SK-N-SH (cell line): Measurements from ENCODE around the gene RAB4A. TPM values are rescaled to one million over a fixed set of nuclear protein-coding genes. Genes with fewer than 3 reads are reported as not detected.

Source experiments
- CTCF ChIA-PET: fragments of 300-600, 350-600 bp; formaldehyde crosslinking; extraction: SDS; loops from one replicate; lab custom pipeline; 2021; lab: Yijun Ruan, JAX
- POLR2A ChIA-PET: fragments of 350-600 bp; sonication (Branson Sonifier 250); formaldehyde crosslinking; extraction: SDS; loops from one replicate; lab custom pipeline; 2020; ENCODE audit warnings: antibody characterized with exemption, inconsistent platforms; lab: Yijun Ruan, JAX
- DNase-seq: peaks from one replicate; pipeline ENCODE4 v3.0.0; 2012
- H2AFZ ChIP-seq: fragments of 200-600 bp; sonication (generic); 2 replicates; pipeline ENCODE4 v1.8.1; 2016; ENCODE audit warnings: antibody characterized with exemption, mild to moderate bottlenecking, low read depth
- H3F3A ChIP-seq: fragments of 200-600 bp; sonication (generic); replicated peaks from 2 replicates; pipeline ENCODE3; 2016; ENCODE audit warnings: antibody characterized with exemption, mild to moderate bottlenecking; ENCODE audit not compliant: insufficient read depth
- H3K27ac ChIP-seq, 2 experiments: fragments of 200-500 bp in 1 of 2; fragments of 200-600 bp in 1 of 2; sonication (Bioruptor generic) in 1 of 2; sonication (generic), shearing (Covaris generic) in 1 of 2; 2 replicates each; pipeline versions ENCODE4 v1.5.1 to v1.6.1; 2014 to 2016; ENCODE audit warnings: low read depth in 2 of 2, inconsistent platforms in 1 of 2, low read length in 1 of 2, mild to moderate bottlenecking in 1 of 2, mixed read lengths in 1 of 2
- H3K27me3 ChIP-seq: fragments of 200-600 bp; sonication (generic), shearing (Covaris generic); 2 replicates; pipeline ENCODE4 v1.6.1; 2016; ENCODE audit warnings: mixed run types; ENCODE audit not compliant: insufficient read depth
- H3K36me3 ChIP-seq, 2 experiments: fragments of 200-500 bp in 1 of 2; fragments of 200-600 bp in 1 of 2; sonication (Bioruptor generic) in 1 of 2; sonication (generic) in 1 of 2; replicated peaks in 1 of 2; 2 replicates each; pipeline versions ENCODE3 to v1.5.1; 2014 to 2016; ENCODE audit warnings: low read length in 1 of 2, mild to moderate bottlenecking in 1 of 2; ENCODE audit not compliant: insufficient read depth in 2 of 2, control insufficient read depth in 1 of 2
- H3K4me1 ChIP-seq, 2 experiments: fragments of 200-500 bp in 1 of 2; fragments of 200-600 bp in 1 of 2; sonication (Bioruptor generic) in 1 of 2; sonication (generic), shearing (Covaris generic) in 1 of 2; 2 replicates each; pipeline versions ENCODE4 v1.5.1 to v1.6.1; 2014 to 2016; ENCODE audit warnings: low read depth in 1 of 2, low read length in 1 of 2, mixed run types in 1 of 2; ENCODE audit not compliant: insufficient read depth in 2 of 2, control insufficient read depth in 1 of 2
- H3K4me2 ChIP-seq: fragments of 200-600 bp; sonication (generic), shearing (Covaris generic); 2 replicates; pipeline ENCODE4 v1.6.1; 2017; ENCODE audit warnings: mixed run types
- H3K4me3 ChIP-seq, 2 experiments: fragments of 200-500 bp in 1 of 2; fragments of 200-600 bp in 1 of 2; sonication (Bioruptor generic) in 1 of 2; sonication (generic), shearing (Covaris generic) in 1 of 2; 2 replicates each; pipeline versions ENCODE4 v1.5.1 to v1.8.1; 2014 to 2016; ENCODE audit warnings: low read depth in 2 of 2, inconsistent platforms in 1 of 2, low read length in 1 of 2, mild to moderate bottlenecking in 1 of 2, mixed read lengths in 1 of 2, moderate library complexity in 1 of 2
- H3K79me2 ChIP-seq: fragments of 200-600 bp; sonication (generic); 2 replicates; pipeline ENCODE4 v1.8.1; 2017; ENCODE audit warnings: mild to moderate bottlenecking; ENCODE audit not compliant: insufficient read depth
- H3K9ac ChIP-seq: fragments of 200-600 bp; sonication (generic); 2 replicates; pipeline ENCODE4 v1.6.1; 2017; ENCODE audit warnings: mixed run types
- H3K9me2 ChIP-seq: fragments of 200-600 bp; sonication (generic); 2 replicates; pipeline ENCODE4 v1.6.1; 2017; ENCODE audit warnings: mixed run types
- H3K9me3 ChIP-seq: fragments of 200-600 bp; sonication (generic); 2 replicates; pipeline ENCODE4 v1.6.1; 2017; ENCODE audit warnings: mixed run types, mild to moderate bottlenecking, moderate library complexity
- H4K20me1 ChIP-seq: fragments of 200-600 bp; sonication (generic); 2 replicates; pipeline ENCODE4 v1.6.1; 2017; ENCODE audit warnings: mild to moderate bottlenecking, mixed run types; ENCODE audit not compliant: insufficient read depth
- CTCF ChIP-seq: fragments of 200-600 bp; sonication (generic); IDR thresholded peaks from 2 replicates; pipeline ENCODE4 v1.6.1; 2017; ENCODE audit warnings: antibody characterized with exemption, mild to moderate bottlenecking, moderate library complexity
- ELF1 ChIP-seq: IDR thresholded peaks from 2 replicates; pipeline ENCODE4 v1.4.0; 2012
- EP300 ChIP-seq, 2 experiments: IDR thresholded peaks; 2 replicates each; pipeline versions ENCODE4 v1.4.0 to v1.6.1; 2012; ENCODE audit warnings: borderline replicate concordance in 1 of 2, low read depth in 1 of 2, low read length in 1 of 2
- EZH2phosphoT487 ChIP-seq: fragments of 200-600 bp; sonication (generic); IDR thresholded peaks from 2 replicates; pipeline ENCODE4 v1.6.1; 2017; ENCODE audit warnings: low read depth, mixed run types, mild to moderate bottlenecking, antibody characterized with exemption, moderate library complexity, borderline replicate concordance
- FOSL2 ChIP-seq: IDR thresholded peaks from 2 replicates; pipeline ENCODE4 v1.4.0; 2012; ENCODE audit warnings: low read depth, mild to moderate bottlenecking, moderate library complexity, borderline replicate concordance
- FOXJ3 ChIP-seq: sonication (generic); formaldehyde crosslinking; IDR thresholded peaks from 2 replicates; pipeline ENCODE4 v1.5.1; 2020; ENCODE audit warnings: mild to moderate bottlenecking, missing genetic modification reagents
- FOXM1 ChIP-seq: IDR thresholded peaks from 2 replicates; pipeline ENCODE4 v1.4.0; 2012; ENCODE audit warnings: low read depth, mild to moderate bottlenecking
- GATA2 ChIP-seq: sonication (generic); formaldehyde crosslinking; IDR thresholded peaks from 2 replicates; pipeline ENCODE4 v1.5.0; 2020; ENCODE audit warnings: mild to moderate bottlenecking, missing genetic modification reagents
- PBX3 ChIP-seq: IDR thresholded peaks from 2 replicates; pipeline ENCODE4; 2012
- RCOR1 ChIP-seq: fragments of 150-350 bp; IDR thresholded peaks from 2 replicates; pipeline ENCODE4 v1.6.1; 2017; ENCODE audit warnings: antibody characterized with exemption, low read length
- RXRA ChIP-seq: IDR thresholded peaks from 2 replicates; pipeline ENCODE4 v1.4.0; 2012; ENCODE audit warnings: low read depth, mild to moderate bottlenecking, borderline replicate concordance
- SIN3A ChIP-seq: IDR thresholded peaks from 2 replicates; pipeline ENCODE4 v1.6.1; 2012; ENCODE audit warnings: low read depth, mild to moderate bottlenecking, low read length, moderate library complexity, borderline replicate concordance
- SMC3 ChIP-seq: IDR thresholded peaks from 2 replicates; pipeline ENCODE4 v1.6.1; 2012; ENCODE audit warnings: low read depth, low read length, improper control_type of control experiment
- TAF1 ChIP-seq: IDR thresholded peaks from 2 replicates; pipeline ENCODE4 v1.6.1; 2012; ENCODE audit warnings: low read depth, mild to moderate bottlenecking, low read length, moderate library complexity, borderline replicate concordance
- TEAD4 ChIP-seq: IDR thresholded peaks from 2 replicates; pipeline ENCODE4 v1.4.0; 2012; ENCODE audit warnings: mild to moderate bottlenecking, borderline replicate concordance; ENCODE audit not compliant: insufficient read depth
- YY1 ChIP-seq: IDR thresholded peaks from 2 replicates; pipeline ENCODE4 v1.4.0; 2012; ENCODE audit warnings: low read depth, mild to moderate bottlenecking
- WGBS: methylation state at CpG from one replicate; pipeline ENCODE4 v1.1.6; 2017; ENCODE audit warnings: low lambda C conversion rate; 5-methylcytosine and 5-hydroxymethylcytosine counted together
- polyA plus RNA-seq, 3 experiments: library from polyadenylated mRNA; depleted of rRNA; stranded (reverse); fragments of >200 nt; gene quantifications; 2 replicates each; pipeline ENCODE4 v1.2.3, GENCODE V29; 2012
- TF ChIP-seq, protein P1 (sequence below): fragments of 150-350 bp; IDR thresholded peaks from 2 replicates; pipeline ENCODE4 v1.6.1; 2017; ENCODE audit warnings: antibody characterized with exemption, low read length, low read depth, borderline replicate concordance
- TF ChIP-seq, protein P2 (sequence below): IDR thresholded peaks from 2 replicates; pipeline ENCODE4 v1.4.0; 2012; ENCODE audit warnings: low read depth, borderline replicate concordance
- TF ChIP-seq, protein P3 (sequence below): IDR thresholded peaks from 2 replicates; pipeline ENCODE4 v1.6.1; 2012; ENCODE audit warnings: mild to moderate bottlenecking, low read depth, low read length, moderate library complexity

Gene RAB4A
- polyA plus RNA-seq, 1 of the 3 experiments (the other 2 are of a cell fraction): 28.1 TPM

GRCh38 chr1:229283183-229283611 lies 12.3 kb downstream of the RAB4A start:
- TF ChIP-seq EP300 (IDR thresholded peaks at IDR 0.05; ENCODE audit: borderline replicate concordance in 1 of 2, low read depth in 1 of 2, low read length in 1 of 2) (no peak), EZH2phosphoT487 (no peak)
- Histone ChIP-seq H3F3A (peaks cover 26% of the 10 kb centered on the region), H3K27ac (no peak overlapping the region), H2AFZ (no peak overlapping the region), H3K9me2 (no peaks in the 10 kb centered on the region), H4K20me1 (peaks cover 24% of the 10 kb centered on the region), H3K36me3 (peaks cover 6 to 25% of the 10 kb centered on the region in 2 experiments), H3K4me2 (no peak overlapping the region), H3K9ac (no peak overlapping the region), H3K9me3 (no peaks in the 10 kb centered on the region), H3K4me3 (no peak overlapping the region), H3K27me3 (no peaks in the 10 kb centered on the region), H3K79me2 (peaks cover 75% of the 10 kb centered on the region), H3K4me1 (peaks cover 4% of the 10 kb centered on the region in 2 experiments; a peak in 3 of 4 replicates)
- no peak for DNase-seq
- ChIA-PET POLR2A (no interaction called here), CTCF (no interaction called here)
- WGBS: 95% methylated on average over 3 of the region's 3 CpGs

GRCh38 chr1:229284887-229285286 lies 14.0 kb downstream of the RAB4A start:
- H3K4me2 ChIP-seq: no peak overlapping the region
- POLR2A ChIA-PET: no interaction called here

More at GRCh38 chr1:229284887-229285286, 14.0 kb downstream of the RAB4A start:
- Histone ChIP-seq H3K27me3 (no peaks in the 10 kb centered on the region), H3K4me1 (peaks cover 4% of the 10 kb centered on the region in 2 experiments; a peak in 3 of 4 replicates), H3K4me3 (no peak overlapping the region), H2AFZ (no peak overlapping the region), H3K79me2 (peaks cover 64% of the 10 kb centered on the region), H3K9me3 (no peaks in the 10 kb centered on the region), H3K9ac (no peak overlapping the region), H3K9me2 (no peaks in the 10 kb centered on the region), H3F3A (peaks cover 26% of the 10 kb centered on the region), H3K27ac (no peak overlapping the region), H3K36me3 (peaks cover 19 to 35% of the 10 kb centered on the region in 2 experiments), H4K20me1 (peaks cover 14% of the 10 kb centered on the region)
- WGBS: 95% methylated on average over 3 of the region's 3 CpGs
- TF ChIP-seq GATA2 (CRISPR knock-in tag) (no peak), FOXJ3 (CRISPR knock-in tag) (no peak), FOXM1 (no peak), CTCF (no peak), SIN3A (no peak), PBX3 (no peak), RCOR1 (no peak), YY1 (no peak), FOSL2 (no peak), RXRA (no peak), EP300 (IDR thresholded peaks at IDR 0.05; ENCODE audit: borderline replicate concordance in 1 of 2, low read depth in 1 of 2, low read length in 1 of 2) (no peak), TEAD4 (no peak), EZH2phosphoT487 (no peak), SMC3 (no peak), TAF1 (no peak), ELF1 (no peak)
- TF ChIP-seq, protein P1, sequence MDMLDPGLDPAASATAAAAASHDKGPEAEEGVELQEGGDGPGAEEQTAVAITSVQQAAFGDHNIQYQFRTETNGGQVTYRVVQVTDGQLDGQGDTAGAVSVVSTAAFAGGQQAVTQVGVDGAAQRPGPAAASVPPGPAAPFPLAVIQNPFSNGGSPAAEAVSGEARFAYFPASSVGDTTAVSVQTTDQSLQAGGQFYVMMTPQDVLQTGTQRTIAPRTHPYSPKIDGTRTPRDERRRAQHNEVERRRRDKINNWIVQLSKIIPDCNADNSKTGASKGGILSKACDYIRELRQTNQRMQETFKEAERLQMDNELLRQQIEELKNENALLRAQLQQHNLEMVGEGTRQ: no peak
- TF ChIP-seq, protein P2, sequence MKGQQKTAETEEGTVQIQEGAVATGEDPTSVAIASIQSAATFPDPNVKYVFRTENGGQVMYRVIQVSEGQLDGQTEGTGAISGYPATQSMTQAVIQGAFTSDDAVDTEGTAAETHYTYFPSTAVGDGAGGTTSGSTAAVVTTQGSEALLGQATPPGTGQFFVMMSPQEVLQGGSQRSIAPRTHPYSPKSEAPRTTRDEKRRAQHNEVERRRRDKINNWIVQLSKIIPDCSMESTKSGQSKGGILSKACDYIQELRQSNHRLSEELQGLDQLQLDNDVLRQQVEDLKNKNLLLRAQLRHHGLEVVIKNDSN: no peak
- TF ChIP-seq, protein P3, sequence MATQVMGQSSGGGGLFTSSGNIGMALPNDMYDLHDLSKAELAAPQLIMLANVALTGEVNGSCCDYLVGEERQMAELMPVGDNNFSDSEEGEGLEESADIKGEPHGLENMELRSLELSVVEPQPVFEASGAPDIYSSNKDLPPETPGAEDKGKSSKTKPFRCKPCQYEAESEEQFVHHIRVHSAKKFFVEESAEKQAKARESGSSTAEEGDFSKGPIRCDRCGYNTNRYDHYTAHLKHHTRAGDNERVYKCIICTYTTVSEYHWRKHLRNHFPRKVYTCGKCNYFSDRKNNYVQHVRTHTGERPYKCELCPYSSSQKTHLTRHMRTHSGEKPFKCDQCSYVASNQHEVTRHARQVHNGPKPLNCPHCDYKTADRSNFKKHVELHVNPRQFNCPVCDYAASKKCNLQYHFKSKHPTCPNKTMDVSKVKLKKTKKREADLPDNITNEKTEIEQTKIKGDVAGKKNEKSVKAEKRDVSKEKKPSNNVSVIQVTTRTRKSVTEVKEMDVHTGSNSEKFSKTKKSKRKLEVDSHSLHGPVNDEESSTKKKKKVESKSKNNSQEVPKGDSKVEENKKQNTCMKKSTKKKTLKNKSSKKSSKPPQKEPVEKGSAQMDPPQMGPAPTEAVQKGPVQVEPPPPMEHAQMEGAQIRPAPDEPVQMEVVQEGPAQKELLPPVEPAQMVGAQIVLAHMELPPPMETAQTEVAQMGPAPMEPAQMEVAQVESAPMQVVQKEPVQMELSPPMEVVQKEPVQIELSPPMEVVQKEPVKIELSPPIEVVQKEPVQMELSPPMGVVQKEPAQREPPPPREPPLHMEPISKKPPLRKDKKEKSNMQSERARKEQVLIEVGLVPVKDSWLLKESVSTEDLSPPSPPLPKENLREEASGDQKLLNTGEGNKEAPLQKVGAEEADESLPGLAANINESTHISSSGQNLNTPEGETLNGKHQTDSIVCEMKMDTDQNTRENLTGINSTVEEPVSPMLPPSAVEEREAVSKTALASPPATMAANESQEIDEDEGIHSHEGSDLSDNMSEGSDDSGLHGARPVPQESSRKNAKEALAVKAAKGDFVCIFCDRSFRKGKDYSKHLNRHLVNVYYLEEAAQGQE: no peak
- DNase-seq: no peak
- CTCF ChIA-PET: interaction anchor here (1.3 to 1.4 kb wide), 2 partner anchors 9 to 10 kb away, joined by 3 read pairs; no protein-coding TSS in a partner anchor
